ENCODE measurements around the gene FNDC1.

- no peak for TF ChIP-seq CTCF (IDR thresholded peaks at IDR 0.05; ENCODE audit: low read depth, low read length, poor library complexity, severe bottlenecking)
- no peak for TF ChIP-seq EZH2phosphoT487 (IDR thresholded peaks at IDR 0.05; ENCODE audit: borderline replicate concordance, low read length)
Measured at GRCh38 chr6:159132664-159133063, 36.5 kb upstream of the FNDC1 start.
